ENCODE measurements around the gene HOXC11.

DNA sequence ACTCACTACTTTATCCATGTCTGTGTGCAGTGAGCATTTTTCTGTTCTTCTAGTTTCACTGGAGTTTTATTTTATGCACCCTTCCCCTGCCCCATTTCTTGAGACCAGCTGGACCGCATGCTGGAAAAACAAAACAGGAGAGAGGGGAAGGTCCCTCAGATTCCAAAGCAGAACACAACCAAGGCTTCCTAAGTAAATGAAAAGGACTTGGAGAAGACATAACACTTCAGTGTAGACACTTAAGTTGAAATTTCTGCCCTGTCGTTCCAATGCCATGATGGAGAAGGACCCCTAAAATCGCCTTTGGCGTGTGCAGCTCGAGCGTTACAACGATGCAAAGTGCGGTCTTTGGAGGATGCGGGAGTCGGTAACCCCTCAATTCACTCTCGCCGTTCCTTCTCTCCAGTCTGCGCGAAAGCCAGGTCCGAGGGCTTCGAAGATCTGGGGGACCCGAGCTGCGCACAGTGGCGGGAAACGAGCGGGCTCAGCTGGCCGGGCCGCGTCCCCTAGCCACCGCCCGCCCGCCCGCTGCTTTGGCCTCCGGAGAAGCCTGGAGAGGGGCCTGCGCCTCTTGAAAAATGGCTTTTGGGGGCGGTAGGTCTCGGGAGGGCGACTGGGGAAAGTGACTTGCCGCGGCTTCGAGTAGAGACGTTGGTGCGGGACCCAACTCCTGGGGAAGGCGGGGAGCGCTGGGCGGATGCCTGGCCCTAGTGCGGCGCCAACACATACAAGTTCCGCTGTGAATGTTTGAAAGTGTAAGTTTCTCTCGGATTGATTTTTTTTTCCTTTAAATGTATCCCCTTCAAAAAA lies 45.5 kb upstream of the HOXC11 start:
- TF ChIP-seq, protein P1, sequence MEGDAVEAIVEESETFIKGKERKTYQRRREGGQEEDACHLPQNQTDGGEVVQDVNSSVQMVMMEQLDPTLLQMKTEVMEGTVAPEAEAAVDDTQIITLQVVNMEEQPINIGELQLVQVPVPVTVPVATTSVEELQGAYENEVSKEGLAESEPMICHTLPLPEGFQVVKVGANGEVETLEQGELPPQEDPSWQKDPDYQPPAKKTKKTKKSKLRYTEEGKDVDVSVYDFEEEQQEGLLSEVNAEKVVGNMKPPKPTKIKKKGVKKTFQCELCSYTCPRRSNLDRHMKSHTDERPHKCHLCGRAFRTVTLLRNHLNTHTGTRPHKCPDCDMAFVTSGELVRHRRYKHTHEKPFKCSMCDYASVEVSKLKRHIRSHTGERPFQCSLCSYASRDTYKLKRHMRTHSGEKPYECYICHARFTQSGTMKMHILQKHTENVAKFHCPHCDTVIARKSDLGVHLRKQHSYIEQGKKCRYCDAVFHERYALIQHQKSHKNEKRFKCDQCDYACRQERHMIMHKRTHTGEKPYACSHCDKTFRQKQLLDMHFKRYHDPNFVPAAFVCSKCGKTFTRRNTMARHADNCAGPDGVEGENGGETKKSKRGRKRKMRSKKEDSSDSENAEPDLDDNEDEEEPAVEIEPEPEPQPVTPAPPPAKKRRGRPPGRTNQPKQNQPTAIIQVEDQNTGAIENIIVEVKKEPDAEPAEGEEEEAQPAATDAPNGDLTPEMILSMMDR (IDR thresholded peaks at IDR 0.05; ENCODE audit: low read depth, low read length) = no peak
- no peak for TF ChIP-seq POLR2A (IDR thresholded peaks at IDR 0.05; ENCODE audit: extremely low read depth, insufficient read length)
- TF ChIP-seq, protein P2, sequence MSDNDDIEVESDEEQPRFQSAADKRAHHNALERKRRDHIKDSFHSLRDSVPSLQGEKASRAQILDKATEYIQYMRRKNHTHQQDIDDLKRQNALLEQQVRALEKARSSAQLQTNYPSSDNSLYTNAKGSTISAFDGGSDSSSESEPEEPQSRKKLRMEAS (IDR thresholded peaks at IDR 0.05; ENCODE audit: low read depth, low read length) = no peak
